Fibroblast of mammary gland (primary cell): ENCODE data around the gene ETNK1.
"Not testable (repeated sequence)": the region's sequence is repeated elsewhere in the genome, so short reads cannot be mapped to it uniquely, and the experiment has no call there.

Experiments used
- DNase-seq: peaks from one replicate; pipeline ENCODE4 v3.0.0-alpha.2; 2010; ENCODE audit warnings: low read depth
- H3K4me3 ChIP-seq: 2 replicates; pipeline ENCODE4 v1.5.1; 2011; ENCODE audit warnings: low read depth, mild to moderate bottlenecking, low read length, moderate library complexity; ENCODE audit not compliant: control insufficient read depth
- CTCF ChIP-seq: conservative IDR thresholded peaks from 2 replicates; pipeline ENCODE4 v1.5.1; 2011; ENCODE audit warnings: low read depth, low read length, inconsistent platforms; ENCODE audit not compliant: control insufficient read depth, insufficient read depth

Gene ETNK1

GRCh38 chr12:22684140-22685118, 59.5 kb downstream of the ETNK1 start:
- TF ChIP-seq CTCF = peak; percentile 56
- no peak overlapping the region for H3K4me3 ChIP-seq
- DNase-seq = peak; percentile 68

- no peak for DNase-seq
- no peak overlapping the region for H3K4me3 ChIP-seq
- no peak for TF ChIP-seq CTCF
Measured at GRCh38 chr12:22686193-22686592, 61.2 kb downstream of the ETNK1 start.

GRCh38 chr12:22687361-22688076, 62.5 kb downstream of the ETNK1 start:
- no peak for TF ChIP-seq CTCF
- peak; percentile 81 for DNase-seq
- H3K4me3 ChIP-seq = no peak overlapping the region

GRCh38 chr12:22689876-22690275, 64.9 kb downstream of the ETNK1 start:
- TF ChIP-seq CTCF = no peak
- no peak overlapping the region for H3K4me3 ChIP-seq
- no peak for DNase-seq

- H3K4me3 ChIP-seq = no peak overlapping the region
- TF ChIP-seq CTCF = no peak
- no peak for DNase-seq
Measured at GRCh38 chr12:22691319-22691718, 66.3 kb downstream of the ETNK1 start.

GRCh38 chr12:22692467-22692866, 67.5 kb downstream of the ETNK1 start:
- not testable (repeated sequence) for H3K4me3 ChIP-seq
- DNase-seq = peak; percentile 35

GRCh38 chr12:22692964-22693555, 68.1 kb downstream of the ETNK1 start:
- no peak for DNase-seq
- TF ChIP-seq CTCF = no peak
- no peak overlapping the region for H3K4me3 ChIP-seq
